MM.1S (cell line): ENCODE data around the gene CCL21.

ENCODE experiments used
- CTCF ChIP-seq: fragments of 300-600 bp; sonication (generic); IDR thresholded peaks from 2 replicates; pipeline ENCODE4 v1.5.1; 2016; ENCODE audit warnings: antibody characterized with exemption, low read length, mixed read lengths
- EZH2 ChIP-seq: fragments of 300-600 bp; sonication (generic); optimal IDR thresholded peaks from 2 replicates; pipeline ENCODE3; 2017; ENCODE audit warnings: low read depth, mild to moderate bottlenecking, antibody characterized with exemption, low read length, mixed read lengths

GRCh38 chr9:34690983-34691935 is 18.7 kb downstream of the CCL21 start, which contains the start of gene CCL19:
- no peak for TF ChIP-seq CTCF
- no peak for TF ChIP-seq EZH2
